Stimulated activated naive CD4-positive, alpha-beta T cell treated with Interleukin-2 at 50 U/mL for 16 hours (primary cell): ENCODE measurements around the gene KCNJ6.
"Not testable (repeated sequence)": the region's sequence is repeated elsewhere in the genome, so short reads cannot be mapped to it uniquely, and the experiment has no call there.

ENCODE experiments used
- DNase-seq: peaks from one replicate; lab custom pipeline; 2025; lab: John Stamatoyannopoulos, UW

The KCNJ6 gene, protein sequence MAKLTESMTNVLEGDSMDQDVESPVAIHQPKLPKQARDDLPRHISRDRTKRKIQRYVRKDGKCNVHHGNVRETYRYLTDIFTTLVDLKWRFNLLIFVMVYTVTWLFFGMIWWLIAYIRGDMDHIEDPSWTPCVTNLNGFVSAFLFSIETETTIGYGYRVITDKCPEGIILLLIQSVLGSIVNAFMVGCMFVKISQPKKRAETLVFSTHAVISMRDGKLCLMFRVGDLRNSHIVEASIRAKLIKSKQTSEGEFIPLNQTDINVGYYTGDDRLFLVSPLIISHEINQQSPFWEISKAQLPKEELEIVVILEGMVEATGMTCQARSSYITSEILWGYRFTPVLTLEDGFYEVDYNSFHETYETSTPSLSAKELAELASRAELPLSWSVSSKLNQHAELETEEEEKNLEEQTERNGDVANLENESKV

DNA sequence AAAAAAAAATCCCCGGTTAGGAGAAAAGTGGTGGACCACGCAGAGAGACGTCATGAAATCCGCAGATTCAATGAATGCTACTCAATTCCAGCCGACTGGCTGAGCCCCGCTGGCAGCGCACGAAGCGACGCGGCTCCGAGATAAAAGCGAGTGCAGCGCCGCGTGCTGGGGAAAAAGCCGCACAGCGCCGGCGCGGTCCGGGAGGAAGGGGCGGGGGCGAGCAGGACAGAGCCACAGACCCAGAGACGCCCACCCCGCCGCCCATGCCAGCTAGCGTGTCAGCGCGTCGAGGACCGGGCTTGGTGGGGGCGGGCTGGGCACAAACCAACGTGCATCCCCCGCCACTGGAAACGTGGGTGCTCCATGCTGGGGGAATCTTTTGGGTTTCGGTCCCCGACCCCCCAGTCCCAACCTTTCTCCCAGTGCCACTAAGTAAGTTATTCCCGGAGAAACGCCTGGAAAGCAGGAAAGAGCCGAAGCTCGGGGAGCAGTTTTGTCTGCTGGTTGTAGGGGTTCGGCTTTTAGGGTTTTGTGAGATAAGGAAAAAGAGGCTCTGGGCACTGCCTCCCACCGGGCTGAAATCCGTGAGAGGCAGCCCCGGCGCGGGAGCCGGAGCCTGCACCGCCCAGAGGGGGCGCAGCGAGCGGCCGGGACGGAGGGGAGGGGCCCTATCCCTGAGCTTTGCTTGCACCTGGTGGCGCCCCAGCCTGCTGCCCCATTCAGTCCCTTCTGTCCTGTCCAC, at the start of gene KCNJ6:
Gene KCNJ6 (minus strand): TSS at position 148 of the 742 bp plus-strand sequence. CDS start 75,775 bp downstream, outside the sequence.
- no peak for DNase-seq

DNA sequence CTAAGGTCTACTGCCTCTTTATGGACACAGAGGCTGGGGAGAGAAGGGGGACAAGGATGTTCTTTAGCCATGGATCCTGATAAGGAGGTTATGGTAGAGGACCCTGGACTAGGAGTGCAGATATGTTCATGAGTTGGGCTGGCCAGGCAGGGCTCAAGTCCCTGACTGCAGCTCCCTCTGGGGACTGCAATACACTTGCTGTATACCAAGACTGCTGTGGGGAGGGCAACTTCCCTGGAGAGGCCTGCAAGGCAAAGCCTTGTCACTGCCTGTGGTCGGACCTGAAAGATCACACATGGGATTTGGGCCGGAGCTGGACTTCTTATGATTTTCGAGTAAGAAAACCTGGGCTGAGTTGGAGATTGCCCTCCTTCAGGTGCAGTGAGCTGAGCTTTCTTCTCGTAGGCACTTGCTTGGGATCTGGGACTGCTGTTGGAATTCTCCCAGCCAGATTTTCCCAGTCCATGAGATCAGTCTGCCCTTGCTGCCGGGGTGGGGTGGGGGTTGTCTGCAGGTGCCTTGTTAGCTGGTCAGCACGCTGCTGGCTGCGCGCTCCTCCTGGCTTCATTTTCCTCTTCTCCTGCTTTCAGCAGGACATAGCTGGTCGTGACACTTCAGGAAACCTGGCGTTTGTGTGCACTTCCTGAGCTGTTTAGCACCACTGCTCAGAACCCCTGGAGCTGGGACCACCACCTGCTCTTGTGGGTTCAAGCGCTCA, 49.0 kb upstream of the KCNJ6 start:
- DNase-seq: no peak

DNA sequence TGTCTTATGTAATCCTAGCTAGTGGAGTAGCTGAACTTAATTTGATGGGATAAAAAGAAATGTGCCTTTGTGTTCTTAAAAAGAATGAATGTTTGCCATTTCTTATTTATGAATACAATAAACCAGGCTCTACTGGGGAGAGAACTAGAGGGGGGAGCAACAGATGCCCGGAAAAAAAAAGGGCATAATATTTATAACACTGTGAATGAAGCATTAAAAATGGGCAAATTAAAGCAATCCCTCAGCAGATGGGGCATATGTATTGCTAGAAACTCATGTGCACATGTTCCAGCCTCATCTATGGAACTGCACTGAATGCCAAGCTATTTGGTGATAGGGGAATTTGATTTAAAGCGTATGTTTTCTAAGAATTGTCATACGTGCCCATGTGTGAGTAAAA, 42.3 kb upstream of the KCNJ6 start:
- no peak for DNase-seq

DNA sequence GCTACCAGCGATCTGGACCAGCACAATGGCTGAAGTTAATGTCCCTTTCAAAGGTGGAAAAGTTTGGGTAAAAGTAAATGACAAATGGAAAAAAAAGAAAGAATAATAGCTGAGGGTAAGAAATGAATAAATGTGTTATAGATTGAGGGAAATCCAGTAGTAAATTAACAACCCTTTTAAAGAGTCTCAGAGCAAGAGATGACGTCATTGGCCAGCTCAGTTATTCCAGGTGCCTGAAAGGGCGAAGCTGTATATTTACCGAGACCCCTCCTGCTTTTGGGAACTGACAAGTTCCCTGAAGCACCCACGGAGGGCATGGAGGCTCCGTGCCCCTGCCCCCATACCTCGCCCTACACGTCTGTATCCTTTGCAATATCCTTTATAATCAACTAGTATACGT, 40.5 kb upstream of the KCNJ6 start:
- no peak for DNase-seq

DNA sequence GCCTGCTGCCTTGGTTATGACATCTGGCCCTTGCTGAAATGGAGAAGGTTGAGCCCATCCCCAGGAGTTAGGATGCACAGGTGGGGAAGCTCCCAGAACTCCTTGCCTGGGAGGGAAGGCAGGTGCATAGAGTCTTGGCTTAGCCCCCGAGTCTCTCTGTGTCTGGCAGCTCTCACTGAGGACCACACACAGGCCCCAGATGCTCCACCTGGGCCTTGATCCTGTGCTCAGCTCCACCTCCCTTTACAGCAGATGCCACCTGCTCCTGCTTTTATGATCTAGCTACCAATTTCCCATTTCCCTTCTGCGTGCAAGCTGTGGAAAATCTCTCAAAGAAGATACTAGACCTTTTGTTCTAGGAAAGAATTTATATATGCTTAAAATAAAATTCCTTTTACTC, 28.8 kb upstream of the KCNJ6 start:
- DNase-seq: no peak

DNA sequence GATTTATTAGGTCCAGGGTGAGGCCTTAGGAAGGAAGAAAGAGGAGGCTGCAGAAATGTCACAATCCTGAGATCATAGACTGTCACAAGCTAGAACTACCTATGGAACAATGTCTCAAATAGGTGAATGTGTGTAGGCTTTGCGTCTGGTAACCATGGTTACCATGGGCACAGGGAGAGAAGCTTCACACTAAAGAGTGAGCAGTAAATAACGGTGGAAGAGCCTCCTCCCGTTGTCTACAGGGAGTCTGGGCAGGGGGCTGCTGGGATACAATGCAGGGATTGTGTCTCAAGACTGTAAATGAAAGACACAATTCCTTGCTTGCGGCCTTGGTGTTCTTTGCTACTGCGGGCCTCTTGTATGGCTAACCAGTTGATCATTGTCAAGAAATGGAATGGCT, 28.2 kb upstream of the KCNJ6 start:
- no peak for DNase-seq

DNA sequence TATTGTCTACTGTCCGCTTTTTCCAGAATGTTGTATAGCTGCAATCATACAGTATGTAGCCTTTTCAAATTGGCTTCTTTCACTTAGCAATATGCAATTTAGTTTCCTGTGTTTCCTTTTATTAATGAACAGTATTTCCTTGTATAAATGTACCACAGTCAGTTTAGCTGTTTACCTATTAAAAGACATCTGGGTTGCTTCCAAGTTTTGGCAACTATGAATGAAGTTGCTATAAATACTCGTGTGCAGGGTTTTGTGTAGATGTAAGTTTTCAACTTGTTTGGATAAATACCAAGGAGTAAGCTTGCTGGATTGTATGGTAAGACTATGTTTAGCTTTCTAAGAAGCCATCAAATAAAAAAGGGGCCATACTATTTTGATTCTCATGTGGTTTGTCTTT, 24.4 kb upstream of the KCNJ6 start:
- DNase-seq: no peak

DNA sequence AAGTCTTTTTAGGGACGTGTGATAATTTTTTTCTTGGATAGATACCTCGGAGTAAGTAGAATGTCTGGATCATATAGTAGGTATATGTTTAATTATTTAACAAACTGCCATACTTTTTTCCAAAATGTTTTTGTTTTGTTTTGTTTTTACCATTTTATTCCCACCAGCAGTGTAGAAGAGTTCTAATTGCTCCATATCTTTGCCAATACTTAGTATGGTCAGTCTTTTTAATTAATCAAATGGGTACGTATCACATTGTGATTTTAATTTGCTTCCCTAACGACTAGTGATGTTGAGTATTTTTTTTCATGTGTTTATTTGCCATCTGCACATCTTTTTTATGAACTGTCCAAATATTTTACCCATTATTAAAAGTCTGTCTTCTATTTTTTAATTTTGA, 23.6 kb upstream of the KCNJ6 start:
- no peak for DNase-seq

DNA sequence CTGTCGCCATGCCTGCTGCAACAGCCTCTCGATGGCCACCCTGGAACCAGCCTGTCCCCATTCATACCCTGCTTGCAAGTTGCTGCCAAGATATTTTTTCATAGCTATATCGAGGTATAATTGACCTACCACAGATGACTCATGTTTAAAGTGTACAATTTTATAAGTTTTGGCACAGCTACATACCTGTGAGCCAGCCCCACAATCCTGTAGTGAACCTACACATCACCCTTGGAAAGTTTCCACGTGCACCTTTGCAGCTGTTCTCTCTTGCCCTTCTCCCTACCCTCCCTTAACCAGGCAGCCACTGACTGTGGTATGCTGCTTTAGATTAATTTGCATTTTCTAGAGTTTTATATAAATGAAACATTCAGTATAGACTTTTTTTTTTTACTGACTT, 23.0 kb upstream of the KCNJ6 start:
- no peak for DNase-seq

DNA sequence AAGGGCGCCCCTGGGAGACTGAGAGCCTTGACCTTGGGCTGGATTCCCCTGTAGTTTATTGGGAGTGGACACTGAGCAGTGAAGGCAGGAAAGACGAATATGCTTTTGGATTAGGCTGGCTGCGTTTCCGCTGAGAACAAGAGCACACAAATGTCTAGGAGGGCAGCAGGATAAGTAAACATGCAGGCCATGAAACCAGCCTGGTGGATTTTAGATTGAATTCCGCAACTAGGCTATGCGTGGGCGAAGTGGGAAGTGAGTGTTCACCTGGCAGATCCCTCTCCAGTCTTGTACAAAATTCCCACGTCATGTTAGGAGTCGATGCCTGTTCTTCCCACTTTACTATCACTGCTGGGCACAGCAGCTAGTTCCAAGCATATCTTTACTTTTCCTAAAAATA, 21.4 kb upstream of the KCNJ6 start:
- no peak for DNase-seq

DNA sequence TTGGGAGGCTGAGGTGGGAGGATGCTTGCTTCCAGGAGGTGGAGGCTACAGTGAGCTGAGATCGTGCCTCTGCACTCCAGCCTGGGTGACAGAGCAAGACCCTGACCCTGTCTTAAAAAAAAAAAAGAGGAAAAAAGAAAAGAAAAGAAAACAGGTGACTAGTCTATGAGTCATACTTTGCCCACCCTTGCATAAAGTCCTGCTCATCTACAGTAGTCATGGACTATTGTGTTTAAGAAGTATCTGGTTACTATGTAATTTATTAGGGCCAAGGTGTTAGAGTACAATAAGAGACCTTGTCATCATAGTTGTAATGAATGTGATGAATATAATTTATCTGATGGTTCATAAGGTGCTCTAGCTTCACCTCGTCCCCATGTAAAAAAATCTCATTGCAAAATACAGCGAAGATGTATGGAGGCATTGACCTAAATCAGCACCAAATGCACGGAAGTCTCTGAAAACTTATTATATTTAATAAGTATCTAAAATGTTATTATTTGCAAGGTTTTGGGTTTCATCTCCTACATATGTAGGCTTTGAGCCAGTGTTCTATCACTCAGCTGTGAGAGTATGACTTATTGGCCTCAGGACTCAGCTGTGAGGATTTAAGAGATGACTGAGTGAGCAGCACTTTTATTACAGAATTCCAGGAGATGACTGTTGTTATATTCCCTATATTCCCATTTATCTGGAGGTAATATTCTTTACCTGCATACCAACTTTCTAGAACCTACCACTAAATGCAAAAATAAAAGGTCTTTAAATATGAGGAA, 19.9 kb upstream of the KCNJ6 start:
- no peak for DNase-seq

DNA sequence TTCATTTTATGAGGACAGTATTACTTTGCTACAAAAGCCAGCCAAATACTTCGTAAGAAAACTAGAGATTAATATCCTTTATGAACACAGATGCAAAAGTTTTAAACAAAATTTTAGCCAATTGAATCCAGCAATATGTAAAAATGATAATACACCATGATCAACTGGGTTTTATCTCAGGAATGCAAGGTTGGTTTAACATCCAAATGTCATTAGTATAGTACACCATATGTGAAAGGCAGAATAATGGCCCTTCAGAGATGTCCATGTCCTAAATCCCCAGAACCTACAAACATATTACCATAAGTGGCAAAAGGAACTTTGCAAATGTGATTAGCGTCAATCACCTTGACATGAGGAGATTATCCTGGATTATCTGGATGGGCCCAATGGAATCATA, 16.7 kb upstream of the KCNJ6 start:
- no peak for DNase-seq

DNA sequence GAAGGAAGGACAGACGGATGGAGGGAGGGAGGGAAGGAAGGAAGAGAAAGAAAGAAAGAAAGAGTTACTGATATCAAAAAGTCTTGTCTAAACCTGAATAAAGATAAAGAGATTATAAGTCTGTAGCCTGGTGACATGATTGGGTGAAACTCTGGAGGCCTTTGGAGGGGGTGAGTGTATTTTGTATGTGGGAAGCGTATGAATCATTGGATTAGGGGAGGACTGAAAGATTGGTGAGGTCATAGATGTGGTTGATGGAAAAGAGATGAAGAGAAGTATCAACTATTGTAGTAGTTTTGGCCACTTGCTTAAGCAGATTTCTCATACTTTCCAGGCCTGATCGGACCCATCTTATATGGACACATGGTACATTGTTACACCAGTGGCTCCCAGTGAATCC, 11.5 kb upstream of the KCNJ6 start:
- no peak for DNase-seq

DNA sequence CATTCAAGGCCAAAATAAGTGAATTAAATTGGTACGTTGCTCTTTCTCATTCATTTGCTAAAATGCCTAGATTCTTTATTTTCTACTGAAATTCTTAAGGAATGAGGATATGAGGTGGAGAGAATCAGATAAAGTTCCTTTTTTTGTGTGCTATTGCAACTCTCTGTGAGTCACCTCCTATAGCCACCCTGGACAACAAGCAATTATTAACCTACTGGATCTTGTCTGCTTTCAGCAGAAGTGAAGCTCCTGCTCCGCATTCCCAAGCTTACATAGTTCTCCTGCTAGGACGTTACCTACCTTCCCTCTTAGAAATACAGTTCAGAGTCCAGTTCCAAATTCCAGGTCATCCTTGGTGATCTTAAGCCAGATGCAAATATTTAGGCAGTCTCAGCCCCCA, 4.8 kb upstream of the KCNJ6 start:
- no peak for DNase-seq

DNA sequence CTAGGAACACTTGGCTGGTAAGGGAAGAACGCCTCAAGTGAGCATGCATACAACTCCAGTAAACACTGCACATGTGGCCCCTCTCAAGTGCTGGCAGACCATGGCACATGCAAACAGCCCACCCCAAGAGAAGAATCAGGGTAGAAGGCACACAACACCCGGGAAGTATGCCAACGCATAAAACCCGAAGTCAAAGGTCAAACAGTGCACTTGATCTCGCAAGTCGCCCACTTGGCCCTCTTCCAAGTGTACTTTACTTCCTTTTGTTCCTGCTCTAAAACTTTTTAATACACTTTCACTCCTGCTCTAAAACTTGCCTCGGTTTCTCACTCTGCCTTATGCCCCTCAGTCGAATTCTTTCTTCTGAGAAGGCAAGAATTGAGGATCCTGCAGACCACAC, 4.0 kb upstream of the KCNJ6 start:
- DNase-seq: not testable (repeated sequence)

DNA sequence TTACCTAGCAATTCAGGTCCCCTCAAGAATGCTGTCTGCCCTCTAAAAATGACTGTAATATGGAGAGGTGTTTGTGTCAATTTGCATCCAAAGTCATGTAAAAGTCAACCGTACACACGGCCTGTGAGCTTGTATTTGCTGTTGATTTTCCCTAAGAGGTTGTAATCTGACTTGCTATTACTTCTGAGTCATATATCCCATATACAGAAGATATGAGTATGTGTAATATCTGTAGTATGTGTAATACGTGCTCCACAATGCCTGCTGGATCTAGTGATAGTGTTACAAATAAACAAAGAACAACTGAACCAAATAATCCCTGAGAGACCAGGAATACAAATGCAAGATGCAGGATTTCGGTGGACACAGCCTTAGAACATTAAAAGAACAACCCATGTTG, 1.4 kb upstream of the KCNJ6 start:
- DNase-seq: no peak

DNA sequence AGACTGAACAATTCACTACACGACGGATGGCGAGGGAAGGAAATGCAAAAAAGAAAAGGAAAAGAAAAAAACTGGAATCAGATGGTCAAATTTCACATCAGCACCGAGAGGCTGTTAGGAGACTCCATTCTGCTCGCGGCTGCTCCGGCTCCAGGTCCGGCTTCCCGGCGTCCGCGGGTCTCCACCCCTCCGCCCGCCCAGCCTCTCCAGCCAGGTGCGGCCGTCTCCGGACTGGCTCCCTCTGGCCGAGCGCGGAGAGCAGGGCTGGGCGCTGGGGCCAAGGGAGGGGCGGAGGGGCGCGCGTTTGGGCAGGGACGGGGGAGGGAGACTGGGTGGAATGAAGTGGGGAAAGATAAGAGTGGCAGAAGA, 332 bp downstream of the KCNJ6 start:
- DNase-seq: no peak

DNA sequence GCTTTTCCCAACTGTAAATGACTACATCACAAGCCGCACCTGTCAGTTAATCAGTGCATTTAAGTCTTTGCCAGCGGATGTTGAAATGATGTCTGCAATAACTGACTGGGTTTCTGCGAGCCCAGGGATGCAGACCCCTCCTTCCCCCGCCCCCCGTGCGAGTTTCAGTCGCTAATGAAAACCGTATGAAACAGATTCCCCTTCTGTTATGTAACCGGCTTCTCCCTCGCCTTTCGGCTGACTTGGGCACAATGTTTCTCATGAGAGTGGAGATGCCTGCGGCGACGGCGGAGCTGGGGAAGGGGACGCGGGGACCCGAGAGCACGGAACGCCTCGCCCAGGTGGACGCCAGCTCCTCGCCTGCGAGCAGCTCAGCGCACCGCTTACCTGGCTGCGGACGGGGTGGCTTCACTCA, 753 bp downstream of the KCNJ6 start:
- DNase-seq: no peak

DNA sequence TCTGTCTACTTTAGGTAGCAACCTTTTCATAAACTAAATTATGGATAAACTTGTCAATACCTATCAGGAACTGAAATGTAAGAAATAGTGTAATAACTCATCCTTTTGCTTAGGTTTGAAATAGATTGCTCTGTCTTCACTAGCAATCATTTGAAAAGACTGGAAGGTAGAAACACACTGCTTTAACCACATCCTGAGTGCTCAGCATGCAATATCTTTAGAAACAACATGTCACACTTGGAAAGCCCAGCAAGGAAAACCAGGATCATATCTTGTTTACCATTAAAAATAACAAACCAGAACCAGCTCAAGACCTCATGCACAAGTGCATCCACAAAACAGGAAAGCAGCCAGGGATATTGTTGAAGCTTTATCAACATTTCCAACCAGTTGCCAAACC, 3.6 kb downstream of the KCNJ6 start:
- DNase-seq: no peak

DNA sequence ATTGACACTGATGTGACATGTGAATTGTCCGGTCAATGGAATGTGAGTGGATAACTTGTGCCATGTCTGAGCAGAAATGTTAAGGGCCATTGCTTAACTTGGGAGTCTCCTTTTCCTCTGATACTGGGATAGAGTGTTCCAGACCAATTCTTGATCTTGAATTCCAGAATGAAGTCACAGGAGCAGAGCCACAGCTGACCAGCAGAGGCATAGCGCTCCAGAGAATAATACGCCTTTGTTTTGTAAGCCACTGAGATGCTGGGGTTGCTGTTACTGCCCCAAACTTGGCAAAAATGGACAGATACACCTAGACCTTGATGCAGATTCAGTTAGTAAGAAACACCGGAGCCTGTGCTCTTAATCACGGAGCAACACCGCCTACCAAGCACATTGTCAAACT, 6.3 kb downstream of the KCNJ6 start:
- DNase-seq: no peak

DNA sequence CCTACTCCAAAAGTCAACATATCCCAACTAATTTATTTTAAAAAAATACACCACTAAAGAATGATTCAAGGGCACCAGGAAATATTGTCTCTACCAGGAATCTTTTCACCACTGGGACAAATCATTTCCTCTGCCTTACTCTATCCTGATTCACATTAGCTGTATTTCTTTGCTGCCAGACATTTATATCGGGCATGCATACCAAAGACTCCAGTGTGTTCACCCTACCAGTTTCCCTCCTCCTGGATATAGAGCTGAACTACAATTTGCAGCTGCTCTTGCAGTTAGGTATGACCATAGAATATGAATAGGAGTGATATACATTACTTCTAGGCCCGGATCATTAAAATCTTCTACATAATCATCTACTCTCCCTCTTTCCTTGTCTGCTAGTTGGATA, 7.6 kb downstream of the KCNJ6 start:
- no peak for DNase-seq

DNA sequence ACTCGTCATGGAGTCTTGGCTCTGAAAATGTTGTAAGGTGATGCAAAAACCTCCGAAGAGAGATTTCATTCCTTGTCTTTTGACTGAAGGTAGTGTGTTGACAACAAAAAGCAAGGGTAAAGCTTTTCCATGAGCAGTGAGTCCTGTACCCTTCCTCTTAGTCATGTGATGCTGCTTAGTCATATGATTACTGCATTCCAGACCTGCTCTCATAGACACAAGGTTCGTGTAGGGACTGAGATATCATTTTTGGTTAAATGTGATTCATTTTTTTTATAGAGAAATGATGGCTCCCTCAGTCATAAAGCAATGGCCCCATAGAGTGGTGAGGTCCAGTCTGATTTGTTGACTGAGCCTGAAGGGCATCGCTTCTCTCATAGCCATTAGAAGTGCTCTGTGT, 9.2 kb downstream of the KCNJ6 start:
- no peak for DNase-seq
